Inflammatory macrophage (primary cell): Measurements from ENCODE around the gene CD68.
"Not testable (repeated sequence)": the region's sequence is repeated elsewhere in the genome, so short reads cannot be mapped to it uniquely, and the experiment has no call there.

Source experiments
- DNase-seq, 2 donors: peaks; one replicate each; pipeline ENCODE4 v3.0.0-alpha.2; 2020 to 2022

Gene CD68

GRCh38 chr17:7580604-7581575 lies 1.5 kb downstream of the CD68 start:
- peak; percentile 36 to 64 for DNase-seq

DNA sequence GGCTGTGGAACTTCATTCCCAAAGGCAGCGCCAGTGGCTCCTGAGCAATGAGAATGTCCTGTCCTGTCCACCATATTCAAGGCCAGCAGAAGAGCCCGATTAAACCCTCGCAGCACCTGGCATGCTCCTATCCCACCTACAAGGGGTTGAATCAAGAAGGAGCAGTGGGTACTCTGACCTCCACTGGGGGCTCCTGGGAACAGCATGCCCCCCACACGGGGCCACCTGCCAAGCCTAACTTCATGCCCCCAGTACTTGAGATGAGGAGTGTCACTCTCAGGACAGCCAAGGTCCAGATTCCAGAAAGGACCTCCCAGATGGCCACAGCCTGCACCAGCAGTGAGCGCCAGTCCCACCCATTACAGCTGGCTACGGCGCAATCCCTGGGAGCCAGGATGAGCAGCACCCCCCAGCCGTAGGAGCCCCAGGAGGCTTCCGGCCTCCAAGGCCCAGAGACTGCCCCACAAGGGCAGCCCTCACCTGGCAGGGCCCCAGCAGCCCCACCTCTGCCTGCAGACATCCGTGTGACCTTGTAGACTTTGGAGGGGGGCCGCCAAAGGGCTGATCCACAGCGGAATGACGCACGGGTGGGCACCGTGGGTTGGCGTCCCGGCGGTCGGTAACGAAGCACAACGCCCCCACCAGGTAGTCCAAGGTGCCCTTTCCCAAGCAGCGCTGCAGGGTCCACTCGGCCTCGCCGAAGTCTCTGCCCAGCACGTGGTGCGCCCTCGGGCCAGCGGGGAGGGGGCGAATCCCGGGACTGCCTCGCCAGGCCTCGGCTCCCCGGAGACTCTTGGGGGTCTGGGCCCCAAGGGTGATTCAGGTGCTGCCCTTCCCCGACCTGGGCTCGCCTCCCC lies 3.2 kb downstream of the CD68 start:
- no peak for DNase-seq

GRCh38 chr17:7583253-7584109 lies 4.0 kb downstream of the CD68 start, which contains the start of gene MPDU1:
MPDU1 (plus strand) TSS chr17:7583852; CDS start chr17:7583863, 11 bp downstream.
- DNase-seq: peak; percentile 99

DNA sequence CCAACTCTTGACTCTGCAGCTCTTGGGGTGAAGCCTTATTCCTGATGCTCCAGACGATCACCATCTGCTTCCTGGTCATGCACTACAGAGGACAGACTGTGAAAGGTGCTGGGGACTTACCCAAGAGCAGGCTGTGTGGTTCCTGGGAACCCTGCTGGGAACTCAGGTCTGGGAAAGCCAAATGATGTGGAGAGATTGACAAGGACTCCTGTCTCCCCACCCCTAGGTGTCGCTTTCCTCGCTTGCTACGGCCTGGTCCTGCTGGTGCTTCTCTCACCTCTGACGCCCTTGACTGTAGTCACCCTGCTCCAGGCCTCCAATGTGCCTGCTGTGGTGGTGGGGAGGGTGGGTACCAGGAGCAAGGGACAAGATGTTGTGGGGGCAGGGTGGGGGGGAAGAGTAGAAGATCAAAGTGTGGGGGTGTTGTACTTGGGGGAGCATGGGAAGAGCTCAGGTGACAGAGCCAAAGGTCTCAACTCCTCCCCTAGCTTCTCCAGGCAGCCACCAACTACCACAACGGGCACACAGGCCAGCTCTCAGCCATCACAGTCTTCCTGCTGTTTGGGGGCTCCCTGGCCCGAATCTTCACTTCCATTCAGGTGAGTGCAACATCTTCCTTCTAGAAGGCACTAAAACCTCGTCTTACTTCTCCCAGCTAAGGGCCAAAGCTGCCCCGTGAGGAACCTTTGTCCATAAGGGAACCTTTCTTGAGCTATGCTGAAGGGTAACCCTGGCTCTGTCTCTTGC lies 7.4 kb downstream of the CD68 start:
- DNase-seq: no peak

- DNase-seq: no peak
Observed at GRCh38 chr17:7587420-7588151, 8.1 kb downstream of the CD68 start.

- no peak for DNase-seq
Observed at GRCh38 chr17:7588553-7589203, 9.2 kb downstream of the CD68 start.

GRCh38 chr17:7589204-7589868 lies 9.9 kb downstream of the CD68 start:
- peak; percentile 81 to 86 for DNase-seq

GRCh38 chr17:7589891-7590691 lies 10.7 kb downstream of the CD68 start, which contains the start of gene SOX15:
SOX15 (minus strand) TSS chr17:7590094; CDS start chr17:7589676, 418 bp downstream.
- DNase-seq: no peak

- DNase-seq: no peak
Observed at GRCh38 chr17:7590743-7591142, 11.3 kb downstream of the CD68 start.

GRCh38 chr17:7591596-7591995 lies 12.2 kb downstream of the CD68 start:
- no peak for DNase-seq

GRCh38 chr17:7592422-7593021 lies 13.1 kb downstream of the CD68 start:
- no peak for DNase-seq

- DNase-seq: no peak
Observed at GRCh38 chr17:7593296-7593695, 13.9 kb downstream of the CD68 start.

DNA sequence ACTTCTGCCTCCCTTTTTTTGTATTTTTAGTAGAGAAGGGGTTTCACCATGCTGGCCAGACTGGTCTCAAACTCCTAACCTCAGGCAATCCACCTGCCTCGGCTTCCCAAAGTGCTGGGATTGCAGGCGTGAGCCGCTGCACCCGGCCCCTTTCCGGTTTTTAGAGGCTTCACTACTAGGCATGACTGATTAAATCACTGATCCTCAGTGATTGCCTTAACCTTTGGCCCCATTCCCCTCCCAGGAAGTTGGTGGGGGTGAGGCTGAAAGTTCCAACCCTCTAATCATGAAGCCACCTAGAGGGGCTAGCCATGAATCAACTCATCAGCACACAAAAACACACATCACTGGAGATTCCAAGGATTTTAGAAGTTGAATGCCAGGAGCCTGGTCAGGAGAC lies 18.1 kb downstream of the CD68 start:
- not testable (repeated sequence) for DNase-seq

DNA sequence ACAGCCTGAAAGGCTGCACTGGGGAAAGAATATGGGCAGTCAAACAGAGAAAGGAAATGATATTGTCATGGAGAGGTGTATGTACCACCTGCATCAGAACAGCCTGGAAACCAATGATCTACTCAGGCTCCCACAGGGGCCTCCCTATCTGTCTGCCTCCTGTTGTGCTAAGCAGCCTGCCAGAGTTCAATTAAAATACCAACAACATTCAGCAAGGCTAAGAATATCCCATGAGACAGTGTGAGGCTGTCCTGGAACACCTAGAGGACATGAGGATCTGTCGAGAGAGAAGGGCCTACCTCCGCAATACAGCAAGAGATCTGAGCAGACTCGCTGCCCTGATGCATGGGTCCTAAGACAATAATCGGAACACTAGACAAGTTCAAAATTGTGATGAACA lies 26.8 kb downstream of the CD68 start:
- no peak for DNase-seq

DNA sequence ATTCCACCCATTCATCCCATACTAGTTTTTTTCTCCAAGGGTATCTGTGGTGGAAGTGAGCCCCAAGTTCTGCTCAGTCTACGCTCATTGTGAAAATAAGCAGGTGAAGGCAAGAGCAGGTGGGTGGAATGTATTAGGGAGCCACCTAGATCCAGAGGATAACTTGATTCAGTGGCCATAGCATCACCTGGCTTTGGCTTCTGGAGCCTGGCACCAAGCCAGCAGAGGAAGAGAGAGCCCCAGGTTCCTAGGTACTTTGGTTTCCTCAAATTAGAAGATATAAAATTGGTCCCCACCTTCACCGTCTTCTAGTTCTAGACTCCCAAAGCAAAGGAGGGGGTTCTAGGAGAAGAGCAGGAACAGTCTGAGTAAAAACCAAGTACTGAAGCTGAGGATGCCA lies 31.2 kb downstream of the CD68 start:
- DNase-seq: no peak

GRCh38 chr17:7611635-7612293 lies 32.3 kb downstream of the CD68 start:
- DNase-seq: no peak

DNA sequence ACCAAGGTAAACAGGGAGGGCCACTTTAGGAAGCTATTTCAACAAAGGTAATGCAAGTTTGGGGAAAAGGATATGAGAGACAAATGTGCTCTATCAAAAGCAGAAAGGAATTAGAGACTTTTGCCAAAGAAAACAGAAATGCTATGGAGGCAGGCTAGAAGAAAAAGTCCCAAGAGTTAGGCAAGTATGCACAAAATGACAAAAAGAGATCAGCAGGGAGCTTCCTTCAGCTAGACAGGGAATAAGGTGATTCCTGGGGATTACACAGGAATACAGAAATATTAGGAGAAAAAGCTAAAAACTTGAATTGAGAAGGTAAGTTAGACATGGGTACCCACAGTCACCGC lies 32.8 kb downstream of the CD68 start:
- DNase-seq: no peak
